Fibroblast of peridontal ligament (primary cell): ENCODE results near the gene SEMA3E.

ENCODE experiments used
- DNase-seq: peaks from one replicate; pipeline ENCODE4 v3.0.0-alpha.2; 2010; ENCODE audit errors: extremely low read depth

SEMA3E gene

DNA sequence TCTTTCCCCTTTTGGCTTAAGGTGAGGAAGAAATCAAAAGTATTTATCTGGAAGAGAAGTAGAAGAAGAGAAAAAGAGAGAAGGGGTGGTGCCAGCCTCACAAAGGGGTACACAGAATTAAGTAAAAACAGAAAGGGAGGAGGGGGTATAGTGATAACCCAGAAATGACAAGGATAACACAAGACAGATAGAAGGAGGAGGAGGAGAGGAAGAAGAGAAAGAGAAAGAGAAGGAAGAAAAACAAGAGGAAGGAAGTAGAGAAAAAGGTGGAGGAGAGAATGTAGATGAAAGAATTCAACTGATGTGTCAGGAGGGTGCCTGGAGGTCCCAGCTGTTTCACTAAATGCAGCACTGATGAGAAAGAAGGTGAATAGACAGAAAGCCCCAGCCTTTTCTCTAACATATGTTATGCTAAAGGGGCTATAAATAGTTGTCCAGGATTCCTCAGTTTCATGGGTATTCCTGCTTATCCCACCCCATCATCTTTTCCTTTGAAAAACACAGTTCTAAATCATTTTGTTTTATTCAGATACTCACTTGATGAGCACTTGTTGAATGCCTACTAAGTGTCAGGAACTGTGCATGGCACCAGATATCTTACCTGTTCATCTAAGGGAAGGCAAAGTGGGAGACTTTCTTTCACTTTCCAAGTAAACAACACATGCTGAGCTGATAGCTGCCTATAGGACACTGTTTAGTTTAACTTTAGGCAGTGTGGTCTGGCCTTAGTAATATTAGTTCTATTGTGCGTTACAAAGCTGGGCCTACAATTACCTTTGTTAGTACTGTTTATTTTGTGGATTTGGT lies 8.0 kb downstream of the SEMA3E start:
- no peak for DNase-seq

- DNase-seq, result no peak
Observed at GRCh38 chr7:83640240-83640639, 8.7 kb downstream of the SEMA3E start.

DNA sequence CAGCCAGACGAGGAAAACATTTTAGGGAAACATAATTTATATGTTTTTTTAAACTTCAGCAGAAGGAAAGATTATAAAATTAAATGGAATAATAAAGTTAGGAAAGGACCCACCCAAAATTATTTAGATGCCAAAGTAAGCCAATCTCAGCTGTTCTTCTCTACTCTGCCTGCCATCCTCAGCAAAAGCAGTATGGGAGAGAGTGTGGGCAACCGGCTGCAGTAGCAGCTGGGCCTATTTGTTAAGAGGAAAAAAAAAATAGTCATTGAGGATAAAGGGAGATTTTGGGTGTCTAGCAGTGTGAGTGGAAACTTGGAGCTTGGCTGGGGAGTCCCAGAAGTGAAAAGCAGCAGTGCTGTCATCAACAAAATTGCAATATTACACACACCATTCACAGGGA lies 15.4 kb downstream of the SEMA3E start:
- no peak for DNase-seq

GRCh38 chr7:83629117-83629880 lies 19.6 kb downstream of the SEMA3E start:
- DNase-seq, result no peak

DNA sequence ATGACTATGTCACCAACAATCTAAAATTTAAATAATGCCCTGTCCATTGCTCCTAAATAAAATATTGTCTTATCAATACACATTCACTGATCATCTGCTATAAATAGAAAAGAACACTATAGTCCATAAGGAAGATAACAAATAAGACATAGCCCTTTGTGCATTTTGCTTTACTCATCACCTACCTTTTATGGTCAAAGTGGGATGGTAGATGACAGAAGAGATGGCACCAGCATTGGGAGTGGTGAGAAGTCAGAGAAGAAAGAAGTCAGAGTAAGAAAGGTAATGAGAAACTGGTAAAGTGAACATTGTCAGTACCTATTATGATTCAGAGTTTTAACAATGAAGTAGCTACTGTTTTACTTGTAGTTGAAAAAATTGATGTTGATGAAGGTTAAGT lies 31.1 kb downstream of the SEMA3E start:
- no peak for DNase-seq

DNA sequence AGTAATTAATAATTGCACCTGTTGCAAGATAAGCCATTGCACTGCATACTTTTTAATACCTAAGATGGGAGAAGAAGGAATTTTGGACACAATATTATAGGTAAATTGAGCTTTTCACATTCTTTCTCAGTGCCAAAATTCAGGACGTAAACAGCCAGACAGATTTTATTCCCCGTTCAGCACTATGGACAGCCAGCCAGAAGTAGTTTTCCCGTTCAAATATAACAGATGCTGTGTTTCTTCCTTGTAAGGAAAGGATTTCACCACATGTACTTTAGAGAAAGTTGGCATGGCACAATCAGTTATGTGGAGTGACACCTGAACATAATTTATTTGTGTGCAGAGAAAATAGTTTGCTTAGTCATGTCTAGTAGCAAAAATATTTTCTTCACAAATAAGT lies 34.8 kb downstream of the SEMA3E start:
- DNase-seq, result peak; percentile 34

DNA sequence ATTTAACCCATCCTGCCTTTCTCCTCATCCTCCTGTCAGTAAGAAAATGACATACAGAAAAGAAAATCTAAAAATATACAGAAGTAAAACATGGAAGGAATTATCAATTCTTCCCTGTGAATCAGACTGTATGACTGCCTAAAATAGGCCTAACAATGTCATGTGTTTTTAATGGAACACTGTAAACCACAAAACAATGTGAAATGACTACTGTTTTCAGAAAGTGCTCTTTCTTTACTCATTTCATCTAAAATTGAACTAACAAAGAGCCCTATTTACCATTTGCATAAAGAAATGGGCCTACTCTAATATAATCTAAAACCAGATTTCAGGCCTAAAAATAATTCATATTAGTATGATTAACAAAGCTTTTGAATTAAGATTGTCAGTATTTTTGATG lies 35.7 kb downstream of the SEMA3E start:
- peak; percentile 74 for DNase-seq

- DNase-seq, result no peak
Observed at GRCh38 chr7:83611776-83612175, 37.2 kb downstream of the SEMA3E start.

- no peak for DNase-seq
Observed at GRCh38 chr7:83610649-83611304, 38.2 kb downstream of the SEMA3E start.

DNA sequence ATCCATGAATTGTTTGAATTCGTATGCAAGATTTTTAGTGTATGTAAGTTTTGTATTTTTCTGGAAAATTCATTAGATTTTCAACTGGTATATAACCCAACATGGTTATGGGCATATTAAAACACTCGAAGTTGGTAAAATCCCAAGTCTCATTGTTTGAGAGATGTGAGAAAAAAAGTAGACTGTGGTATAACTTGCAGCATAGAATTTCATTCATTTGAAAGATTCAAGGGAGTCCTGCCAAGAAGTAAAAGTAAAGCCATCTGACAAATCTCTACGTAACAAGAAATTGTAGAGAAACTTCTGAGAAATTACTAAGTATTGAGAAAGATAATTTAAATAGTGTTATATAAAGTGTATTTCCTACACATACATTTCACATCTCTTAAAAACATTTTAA lies 40.2 kb downstream of the SEMA3E start:
- peak; percentile 85 for DNase-seq

DNA sequence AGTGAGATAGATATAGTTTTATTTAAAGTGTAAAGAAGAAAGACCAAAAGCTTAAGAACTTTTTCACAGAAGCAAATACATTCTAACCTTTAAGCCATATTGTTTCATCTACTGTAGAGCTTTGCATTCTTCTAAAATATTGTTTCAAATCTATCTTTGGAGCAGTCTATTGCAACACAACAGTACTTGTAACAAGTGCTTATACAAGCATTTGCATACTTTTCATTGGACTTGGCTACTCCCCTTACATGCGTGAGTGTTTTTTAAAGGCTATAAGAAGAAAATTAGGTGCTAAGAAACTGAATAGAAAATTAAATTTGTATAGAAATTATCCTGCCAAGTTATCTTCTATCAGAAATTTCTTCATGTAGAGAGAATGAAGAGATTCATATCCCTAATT lies 45.3 kb downstream of the SEMA3E start:
- peak; percentile 29 for DNase-seq

GRCh38 chr7:83599131-83599530 lies 49.8 kb downstream of the SEMA3E start:
- DNase-seq, result no peak

DNA sequence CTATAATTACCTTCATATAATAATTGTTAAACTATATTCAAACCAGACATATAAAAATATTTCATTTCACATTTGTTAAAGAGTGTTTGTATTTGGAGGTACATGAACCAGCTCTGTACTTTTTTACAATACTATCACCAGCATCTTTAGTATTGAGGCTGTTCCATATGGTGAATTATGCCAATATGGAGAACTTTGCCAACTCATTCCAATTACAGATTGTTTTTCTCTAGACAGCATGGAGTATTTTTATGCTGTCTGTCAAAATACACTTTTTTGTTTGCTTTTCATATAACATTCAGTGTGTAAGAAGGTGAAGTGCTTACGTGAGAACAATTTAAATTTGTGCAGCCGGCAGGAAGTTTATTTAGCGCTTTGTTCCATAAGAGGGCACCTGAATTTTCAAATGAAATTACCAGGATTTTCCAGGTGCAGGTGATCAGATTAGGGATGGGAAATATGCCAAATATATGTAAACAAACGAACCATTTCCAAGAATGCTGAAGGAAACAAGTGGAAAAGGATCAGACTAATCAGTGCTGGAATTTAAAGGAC lies 54.9 kb downstream of the SEMA3E start:
- DNase-seq, result no peak

DNA sequence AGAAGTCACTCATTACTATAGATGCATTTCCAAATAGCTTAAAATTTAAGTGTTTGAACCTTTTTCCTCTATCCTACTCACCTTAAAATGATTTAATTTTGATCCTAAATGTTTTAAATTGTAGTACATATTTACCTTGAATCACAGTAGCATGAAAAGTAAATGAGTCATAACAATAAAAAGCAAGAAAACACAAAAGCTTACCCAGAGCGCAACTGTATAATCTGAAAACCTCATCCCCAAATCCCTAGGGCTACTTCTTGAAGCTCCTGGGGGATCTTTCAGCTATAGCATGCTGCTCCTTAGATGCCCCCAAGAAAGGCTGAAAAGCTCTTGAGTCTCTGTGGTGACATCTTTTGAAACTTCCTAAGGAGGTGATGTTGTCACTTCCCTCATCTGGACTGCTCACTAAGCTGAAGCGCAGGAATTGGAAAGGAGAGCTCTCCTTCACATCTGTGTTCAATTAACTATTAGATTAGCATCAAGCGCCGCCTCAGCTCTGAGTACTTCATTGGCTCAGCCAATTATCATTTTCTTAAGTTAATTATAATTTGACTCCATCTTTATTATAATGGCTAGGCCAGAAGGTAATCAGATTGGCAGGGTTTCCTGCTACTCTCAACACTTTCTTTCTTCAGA lies 60.2 kb downstream of the SEMA3E start:
- DNase-seq, result no peak

DNA sequence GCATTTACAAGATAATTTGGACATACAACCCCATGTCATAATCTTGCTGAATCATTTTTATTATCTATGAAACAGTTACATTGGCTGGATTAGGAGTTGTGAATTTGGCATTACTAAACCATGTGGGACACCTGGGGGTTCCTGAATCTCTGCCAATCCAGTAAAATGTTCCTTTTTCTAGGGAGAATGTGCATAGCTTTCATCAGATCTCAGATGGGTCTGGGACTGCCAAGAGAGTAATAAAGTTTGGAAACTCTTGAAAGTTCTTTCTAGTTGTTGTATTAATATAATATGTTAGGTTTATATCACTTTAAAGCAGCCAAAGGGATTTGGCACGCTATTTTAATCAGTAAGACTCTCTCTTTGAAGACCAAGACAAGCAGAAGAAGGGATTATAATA lies 62.7 kb downstream of the SEMA3E start:
- DNase-seq, result peak; percentile 3

DNA sequence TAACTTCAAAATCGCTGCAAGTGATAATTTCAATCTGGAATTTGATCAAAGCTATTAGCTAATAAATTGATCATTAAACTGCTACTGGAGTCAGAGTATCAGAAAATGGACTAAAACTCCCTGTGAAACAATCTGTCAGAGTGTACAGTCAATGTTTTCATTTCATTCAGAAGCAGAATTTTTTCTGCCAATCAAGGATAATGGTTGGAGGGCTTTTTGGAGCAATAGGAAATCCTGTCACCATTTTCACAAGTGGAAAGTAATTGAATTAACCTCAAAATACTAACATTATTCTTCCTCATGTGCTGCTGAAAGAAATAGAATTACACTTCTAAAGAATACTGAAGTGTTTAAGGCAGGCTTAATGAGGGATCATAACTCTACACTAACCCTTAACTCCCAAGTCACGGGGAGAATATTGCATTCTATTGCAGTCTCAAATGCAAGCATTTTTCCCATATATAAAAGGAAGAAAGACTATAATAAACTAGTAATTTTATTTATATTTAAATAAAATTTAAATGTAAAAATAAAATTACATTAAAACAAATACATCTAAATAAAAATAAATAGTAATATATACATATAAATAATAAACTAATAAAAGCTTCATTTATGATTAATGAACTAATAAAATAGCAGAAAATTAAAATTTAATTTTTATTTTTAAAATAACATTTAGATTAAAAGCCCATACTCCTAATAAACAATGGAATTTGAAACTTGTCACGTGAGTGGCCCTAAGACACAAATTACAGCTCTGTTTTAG lies 67.1 kb downstream of the SEMA3E start:
- no peak for DNase-seq

- peak; percentile 46 for DNase-seq
Observed at GRCh38 chr7:83579740-83580139, 69.2 kb downstream of the SEMA3E start.

DNA sequence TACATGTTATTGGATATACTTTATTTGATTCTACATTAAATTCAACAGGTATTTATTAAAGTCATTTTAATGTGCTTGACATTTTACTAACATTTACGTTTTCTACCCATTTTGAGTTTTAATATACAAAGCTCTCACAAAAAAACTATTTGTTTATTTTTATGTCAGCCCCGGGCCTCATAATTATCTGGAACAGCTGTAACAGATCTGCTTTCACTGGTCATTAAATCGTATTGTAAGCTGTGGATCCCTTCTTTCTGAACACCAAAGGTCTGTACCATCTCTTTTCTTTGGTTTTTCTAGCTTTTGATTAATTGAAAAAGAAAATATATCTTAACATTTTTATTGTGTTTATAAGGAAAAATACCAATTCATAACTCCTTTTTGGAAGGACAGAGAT lies 73.5 kb downstream of the SEMA3E start:
- no peak for DNase-seq

GRCh38 chr7:83574616-83575015 lies 74.3 kb downstream of the SEMA3E start:
- no peak for DNase-seq

DNA sequence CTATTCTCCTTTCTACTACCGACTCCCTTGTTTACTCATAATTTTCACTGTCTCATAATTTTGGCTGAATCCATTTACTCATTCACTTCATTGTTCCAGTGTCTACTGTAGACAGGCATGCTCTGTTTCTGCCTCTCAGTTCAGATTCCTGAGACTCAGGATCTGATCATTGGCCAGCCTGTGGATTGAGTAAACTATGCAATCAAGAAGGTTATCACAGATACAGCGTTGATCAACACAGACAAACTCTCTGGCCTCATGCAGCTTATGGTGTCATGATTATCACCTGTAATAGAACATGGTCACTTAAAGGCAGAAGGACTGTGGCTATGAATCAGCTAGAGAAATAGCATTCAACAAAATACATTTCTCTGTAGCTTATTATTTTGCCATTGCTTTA lies 86.0 kb downstream of the SEMA3E start:
- DNase-seq, result no peak

GRCh38 chr7:83562289-83562688 lies 86.7 kb downstream of the SEMA3E start:
- DNase-seq, result no peak
